SK-N-MC (cell line): ENCODE measurements around the gene B4GALNT1.
"Not testable (repeated sequence)": the region's sequence is repeated elsewhere in the genome, so short reads cannot be mapped to it uniquely, and the experiment has no call there.

Source experiments
- EZH2 ChIP-seq: fragments of 200-600 bp; sonication (generic); IDR thresholded peaks from one replicate; pipeline ENCODE4 v1.6.1; 2017; ENCODE audit warnings: antibody characterized with exemption
- FOXP2 ChIP-seq: optimal IDR thresholded peaks from 2 replicates; pipeline ENCODE3; 2011; ENCODE audit warnings: mild to moderate bottlenecking, moderate library complexity; ENCODE audit not compliant: insufficient read depth; ENCODE audit errors: extremely low read length, control extremely low read depth
- POLR2AphosphoS5 ChIP-seq: IDR thresholded peaks from 2 replicates; pipeline ENCODE4 v1.6.1; 2012; ENCODE audit warnings: mild to moderate bottlenecking, low read depth, low read length, borderline replicate concordance

- TF ChIP-seq POLR2AphosphoS5, EZH2, FOXP2: not testable (repeated sequence)
Observed at GRCh38 chr12:57665066-57665820, 32.2 kb upstream of the B4GALNT1 start.
